H1 (cell line): Measurements from ENCODE around the gene DVL1. TPM values are rescaled to one million over a fixed set of nuclear protein-coding genes. Genes with fewer than 3 reads are reported as not detected.

ENCODE experiments used
- CTCF ChIA-PET: fragments of 300-600 bp; sonication (Branson Sonifier 250); formaldehyde crosslinking; loops from one replicate; lab custom pipeline; 2021; ENCODE audit not compliant: partially characterized antibody; lab: Charles Lee
- POLR2A ChIA-PET: fragments of 300-600 bp; sonication (Branson Sonifier 250); formaldehyde crosslinking; loops from one replicate; lab custom pipeline; 2021; ENCODE audit warnings: inconsistent platforms; ENCODE audit not compliant: partially characterized antibody; lab: Charles Lee
- DNase-seq, 2 experiments: peaks; one replicate each; pipeline versions ENCODE4 v3.0.0 to v3.0.0-alpha.2; 2010 to 2022; ENCODE audit warnings: low spot score in 2 of 2, low read depth in 1 of 2, mixed read lengths in 1 of 2
- FAIRE-seq: peaks from 2 replicates; lab custom pipeline; 2011; peaks lifted over from hg19 to GRCh38; lab: Jason Lieb, UNC
- H2AFZ ChIP-seq: 2 replicates; pipeline ENCODE4 v1.8.1; 2012; ENCODE audit warnings: low read length, inconsistent platforms
- H2AK5ac ChIP-seq: 2 replicates; pipeline ENCODE4 v1.6.1; 2013; ENCODE audit warnings: low read depth, low read length
- H2BK120ac ChIP-seq: replicated peaks from 2 replicates; pipeline ENCODE3; 2013; ENCODE audit warnings: low read depth, low read length, inconsistent platforms
- H2BK12ac ChIP-seq: 2 replicates; pipeline ENCODE4 v1.6.1; 2013; ENCODE audit warnings: low read depth, low read length
- H2BK15ac ChIP-seq: 2 replicates; pipeline ENCODE4 v1.6.1; 2013; ENCODE audit warnings: low read length
- H2BK20ac ChIP-seq: 2 replicates; pipeline ENCODE4 v1.6.1; 2013; ENCODE audit warnings: low read length
- H2BK5ac ChIP-seq: 2 replicates; pipeline ENCODE4 v1.6.1; 2013; ENCODE audit warnings: low read depth, low read length
- H3K14ac ChIP-seq: 2 replicates; pipeline ENCODE4 v1.6.1; 2013; ENCODE audit warnings: inconsistent platforms; ENCODE audit not compliant: insufficient read length
- H3K18ac ChIP-seq: 2 replicates; pipeline ENCODE4 v1.6.1; 2013; ENCODE audit warnings: low read length; ENCODE audit errors: extremely low read depth
- H3K23ac ChIP-seq: 2 replicates; pipeline ENCODE4 v1.6.1; 2013; ENCODE audit warnings: inconsistent platforms; ENCODE audit not compliant: insufficient read length
- H3K23me2 ChIP-seq: 2 replicates; pipeline ENCODE4 v1.6.1; 2013; ENCODE audit warnings: low read depth, low read length
- H3K27ac ChIP-seq: 2 replicates; pipeline ENCODE4 v1.6.1; 2011; ENCODE audit warnings: low read depth, low read length, inconsistent platforms
- H3K27me3 ChIP-seq, 4 experiments: replicated peaks in 1 of 4; 1 replicate in 1 of 4; 2 replicates in 3 of 4; pipeline versions ENCODE4 v1.6.1 to v1.8.1; 2011 to 2013; ENCODE audit warnings: low read length in 3 of 4, mild to moderate bottlenecking in 3 of 4, inconsistent platforms in 2 of 4, mixed read lengths in 2 of 4, moderate library complexity in 1 of 4; ENCODE audit not compliant: control insufficient read depth in 3 of 4, insufficient read depth in 3 of 4; ENCODE audit errors: extremely low read depth in 1 of 4
- H3K36me3 ChIP-seq, 4 experiments: 2 replicates each; pipeline versions ENCODE4 v1.6.1 to v1.8.1; 2011 to 2013; ENCODE audit warnings: mild to moderate bottlenecking in 4 of 4, low read length in 3 of 4, moderate library complexity in 2 of 4, control low read depth in 1 of 4, inconsistent platforms in 1 of 4; ENCODE audit not compliant: insufficient read depth in 4 of 4, control insufficient read depth in 2 of 4
- H3K4ac ChIP-seq: replicated peaks from 2 replicates; pipeline ENCODE3; 2013; ENCODE audit warnings: low read length, low read depth, mixed read lengths, inconsistent platforms; ENCODE audit not compliant: insufficient read length
- H3K4me1 ChIP-seq, 4 experiments: replicated peaks in 1 of 4; 1 replicate in 1 of 4; 2 replicates in 3 of 4; pipeline versions ENCODE4 v1.6.1 to v1.8.1; 2011 to 2013; ENCODE audit warnings: low read length in 3 of 4, inconsistent platforms in 2 of 4, mixed read lengths in 1 of 4; ENCODE audit not compliant: insufficient read depth in 4 of 4, control insufficient read depth in 3 of 4
- H3K4me2 ChIP-seq, 2 experiments: 2 replicates each; pipeline versions ENCODE4 v1.6.1 to v1.8.1; 2011 to 2013; ENCODE audit warnings: low read depth in 2 of 2, low read length in 2 of 2, control low read depth in 1 of 2, inconsistent platforms in 1 of 2, mild to moderate bottlenecking in 1 of 2; ENCODE audit not compliant: insufficient read depth in 1 of 2
- H3K4me3 ChIP-seq, 4 experiments: fragments of 200-600, 300-600 bp in 1 of 4; sonication (generic), shearing (Covaris generic), sonication (Bioruptor Twin) in 1 of 4; 2 replicates each; pipeline versions ENCODE4 v1.5.1 to v1.8.1; 2011 to 2016; ENCODE audit warnings: low read length in 4 of 4, low read depth in 3 of 4, control low read depth in 2 of 4, inconsistent platforms in 2 of 4, mild to moderate bottlenecking in 2 of 4, mixed read lengths in 1 of 4, moderate library complexity in 1 of 4; ENCODE audit not compliant: insufficient read depth in 2 of 4; ENCODE audit errors: extremely low read depth in 1 of 4
- H3K56ac ChIP-seq: replicated peaks from 2 replicates; pipeline ENCODE3; 2013; ENCODE audit warnings: low read depth, mild to moderate bottlenecking, mixed read lengths, low read length, inconsistent platforms; ENCODE audit not compliant: insufficient read length
- H3K79me1 ChIP-seq: 2 replicates; pipeline ENCODE4 v1.6.1; 2013; ENCODE audit warnings: low read depth, low read length, control low read depth
- H3K79me2 ChIP-seq, 2 experiments: 2 replicates each; pipeline versions ENCODE4 v1.6.1 to v1.8.1; 2012 to 2013; ENCODE audit warnings: low read length in 2 of 2, mild to moderate bottlenecking in 2 of 2, inconsistent platforms in 1 of 2; ENCODE audit not compliant: insufficient read depth in 2 of 2, control insufficient read depth in 1 of 2
- H3K9ac ChIP-seq, 4 experiments: replicated peaks in 1 of 4; 1 replicate in 1 of 4; 2 replicates in 3 of 4; pipeline versions ENCODE4 v1.6.1 to v1.8.1; 2011 to 2013; ENCODE audit warnings: low read depth in 3 of 4, low read length in 3 of 4, control low read depth in 2 of 4, mild to moderate bottlenecking in 2 of 4, moderate library complexity in 2 of 4, inconsistent platforms in 1 of 4; ENCODE audit errors: extremely low read depth in 1 of 4
- H3K9me3 ChIP-seq, 2 experiments: 2 replicates each; pipeline versions ENCODE4 v1.6.1 to v1.8.1; 2012 to 2013; ENCODE audit warnings: mild to moderate bottlenecking in 2 of 2, moderate library complexity in 2 of 2, control low read depth in 1 of 2, inconsistent platforms in 1 of 2, low read depth in 1 of 2, low read length in 1 of 2, mixed read lengths in 1 of 2; ENCODE audit not compliant: insufficient read depth in 2 of 2
- H4K20me1 ChIP-seq, 2 experiments: replicated peaks in 1 of 2; 2 replicates each; pipeline versions ENCODE3 to v1.8.1; 2011 to 2013; ENCODE audit warnings: inconsistent platforms in 2 of 2, low read length in 2 of 2, mild to moderate bottlenecking in 1 of 2; ENCODE audit not compliant: insufficient read depth in 2 of 2, control insufficient read depth in 1 of 2
- H4K5ac ChIP-seq: 2 replicates; pipeline ENCODE4 v1.6.1; 2013; ENCODE audit warnings: low read length, low read depth, mixed read lengths, inconsistent platforms; ENCODE audit not compliant: insufficient read length
- H4K8ac ChIP-seq: 2 replicates; pipeline ENCODE4 v1.8.0; 2013; ENCODE audit warnings: mild to moderate bottlenecking, moderate library complexity, low read length, inconsistent platforms; ENCODE audit not compliant: insufficient read depth; ENCODE audit errors: extremely low read depth
- H4K91ac ChIP-seq: replicated peaks from 2 replicates; pipeline ENCODE3; 2013; ENCODE audit warnings: low read length, mixed read lengths, inconsistent platforms; ENCODE audit not compliant: insufficient read length
- CBX5 ChIP-seq: fragments of 300-800, 300-1000 bp; sonication (generic); IDR thresholded peaks from 2 replicates; pipeline ENCODE4 v1.7.1; 2016; ENCODE audit warnings: antibody characterized with exemption, low read length, low read depth
- CBX8 ChIP-seq: fragments of 300-800, 300-1000 bp; sonication (generic); IDR thresholded peaks from 2 replicates; pipeline ENCODE4 v1.7.1; 2016; ENCODE audit warnings: low read depth, low read length, borderline replicate concordance
- E2F6 ChIP-seq: IDR thresholded peaks from 2 replicates; pipeline ENCODE4 v1.6.1; 2012; ENCODE audit warnings: inconsistent platforms
- POLR2AphosphoS5 ChIP-seq: IDR thresholded peaks from 2 replicates; pipeline ENCODE4 v1.6.1; 2011; ENCODE audit warnings: low read depth, low read length
- RXRA ChIP-seq: IDR thresholded peaks from 2 replicates; pipeline ENCODE4 v1.6.1; 2011; ENCODE audit warnings: low read depth, mild to moderate bottlenecking, low read length, moderate library complexity; ENCODE audit not compliant: insufficient read depth
- SAP30 ChIP-seq: fragments of 300-600 bp; sonication (generic); IDR thresholded peaks from 2 replicates; pipeline ENCODE4 v1.7.1; 2012; ENCODE audit warnings: low read length, moderate library complexity, mild to moderate bottlenecking, inconsistent platforms; ENCODE audit not compliant: insufficient read depth, insufficient replicate concordance
- SIX5 ChIP-seq: IDR thresholded peaks from 2 replicates; pipeline ENCODE4 v1.6.1; 2011; ENCODE audit warnings: mild to moderate bottlenecking, low read depth, low read length
- SP2 ChIP-seq: IDR thresholded peaks from 2 replicates; pipeline ENCODE4 v1.6.1; 2012; ENCODE audit warnings: mild to moderate bottlenecking, low read length, inconsistent platforms
- SP4 ChIP-seq: IDR thresholded peaks from 2 replicates; pipeline ENCODE4 v1.6.1; 2012; ENCODE audit warnings: low read length, inconsistent platforms
- SRF ChIP-seq: IDR thresholded peaks from 2 replicates; pipeline ENCODE4 v1.6.1; 2011; ENCODE audit warnings: mild to moderate bottlenecking, low read depth, low read length, moderate library complexity
- WGBS, 2 experiments: shearing (Covaris generic) in 1 of 2; methylation state at CpG; one replicate each; pipeline versions ENCODE4 v1.1.6 to v1.1.7; 2013 to 2015; ENCODE audit warnings: low lambda C conversion rate in 2 of 2, mixed read lengths in 2 of 2, inconsistent platforms in 1 of 2, low coverage in 1 of 2, missing lambda C conversion rate in 1 of 2; ENCODE audit not compliant: insufficient replicate concordance in 2 of 2, insufficient coverage in 1 of 2, insufficient read length in 1 of 2; ENCODE audit errors: extremely low coverage in 1 of 2, missing lambda C conversion rate in 1 of 2; 5-methylcytosine and 5-hydroxymethylcytosine counted together
- polyA plus RNA-seq, 7 experiments: library from polyadenylated mRNA; depleted of rRNA in 3 of 7; stranded (reverse) in 5 of 7; unstranded in 2 of 7; fragments of >200 nt in 5 of 7; fragments of 200-250 nt in 2 of 7; gene quantifications; 1 replicate in 5 of 7; 2 replicates in 1 of 7; 4 replicates in 1 of 7; pipeline versions ENCODE4 v1.2.1 to v1.2.3, GENCODE V29; 2011 to 2013; ENCODE audit warnings: missing spikeins in 2 of 7, mixed read lengths in 2 of 7
- total RNA-seq: library from RNA; stranded (reverse); fragmentation: NEBNext Ultra II Directional; extraction: Animal tissue kit (Norgen Biotek cat#: 25700); gene quantifications from 2 replicates; pipeline ENCODE4 v1.2.1, GENCODE V29; 2021
- TF ChIP-seq, protein P1 (sequence below): IDR thresholded peaks from 2 replicates; pipeline ENCODE4 v1.6.1; 2012; ENCODE audit warnings: inconsistent platforms

The DVL1 gene
- total and polyA plus RNA-seq, 2 of the 8 experiments (the other 6 are each of a cell fraction or from before 2014, with no cell fraction given), result 39.4 to 58.9 TPM

- FAIRE-seq, result no peak
- H2AFZ ChIP-seq, result no peak overlapping the region
- no peak overlapping the region for H3K9ac ChIP-seq
- H3K23ac ChIP-seq, result no peak overlapping the region
- no peak overlapping the region for H4K5ac ChIP-seq
- peaks cover 0 to 6% of the 10 kb centered on the region in 2 experiments; a peak in 2 of 4 replicates for H3K9me3 ChIP-seq
- H3K18ac ChIP-seq, result no peak overlapping the region
- CTCF ChIA-PET, result no interaction called here
- H3K4me1 ChIP-seq, result peaks cover 0 to 3% (median under 1%) of the 10 kb centered on the region in 4 experiments; a peak in 5 of 7 replicates
- H3K14ac ChIP-seq, result no peak overlapping the region
- peak overlapping the region; percentile 26; the same call in 1 of the 2 replicates for H2BK5ac ChIP-seq
- H3K56ac ChIP-seq, result no peak overlapping the region
- H4K8ac ChIP-seq, result no peak overlapping the region; the same call in 1 of the 2 replicates
- peaks cover 0 to 3% (median 0%) of the 10 kb centered on the region in 4 experiments; a peak in 1 of 8 replicates for H3K36me3 ChIP-seq
- H4K91ac ChIP-seq, result no peak overlapping the region
- no peak overlapping the region for H3K27ac ChIP-seq
- 0 out of 2 replicates have a peak overlapping the region, but pooled peaks have one; percentile 60 for H2BK12ac ChIP-seq
- peaks cover 3% of the 10 kb centered on the region for H3K23me2 ChIP-seq
- DNase-seq, result no peak
- H2AK5ac ChIP-seq, result no peak overlapping the region
- no peak overlapping the region for H3K4me2 ChIP-seq
- 89% methylated on average over 14 of the region's 15 CpGs; no CpG with 5 or more reads in 1 of the 2 experiments for WGBS, 2 experiments
- TF ChIP-seq SP4 (no peak), SRF (no peak), CBX5 (no peak), E2F6 (no peak), SIX5 (no peak), POLR2AphosphoS5 (no peak), SP2 (no peak), SAP30 (no peak), CBX8 (no peak), RXRA (no peak)
- TF ChIP-seq, protein P1, sequence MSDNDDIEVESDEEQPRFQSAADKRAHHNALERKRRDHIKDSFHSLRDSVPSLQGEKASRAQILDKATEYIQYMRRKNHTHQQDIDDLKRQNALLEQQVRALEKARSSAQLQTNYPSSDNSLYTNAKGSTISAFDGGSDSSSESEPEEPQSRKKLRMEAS, result no peak
- no peak overlapping the region for H2BK20ac ChIP-seq
- H3K4me3 ChIP-seq, result no peak overlapping the region
- H3K4ac ChIP-seq, result no peak overlapping the region
- H3K79me1 ChIP-seq, result peaks cover 10% of the 10 kb centered on the region
- POLR2A ChIA-PET, result interaction anchor here (0.6 to 9.0 kb wide), 5 partner anchors 9 to 35 kb away, joined by 3 to 134 read pairs (median 6); no protein-coding TSS in a partner anchor
- 0 out of 2 replicates have a peak overlapping the region, but pooled peaks have one; percentile 11 for H2BK15ac ChIP-seq
- H3K79me2 ChIP-seq, result 0 out of 4 replicates have a peak, but pooled peaks cover 0 to 6% of the 10 kb centered on the region in 2 experiments
- H3K27me3 ChIP-seq, result no peaks in the 10 kb centered on the region; a peak in 1 of 7 replicates
- peaks cover 7 to 31% of the 10 kb centered on the region in 2 experiments for H4K20me1 ChIP-seq
- no peak overlapping the region for H2BK120ac ChIP-seq
Measured at GRCh38 chr1:1330366-1331067, 18.7 kb downstream of the DVL1 start.
